HFF-Myc (cell line): Measurements from ENCODE around the gene LACTB.

Experiments used
- DNase-seq: peaks from one replicate; pipeline ENCODE4 v3.0.0-alpha.2; 2011; ENCODE audit warnings: low read depth; ENCODE audit errors: extremely low read depth
- H3K4me3 ChIP-seq: replicated peaks from 2 replicates; pipeline ENCODE4 v1.5.1; 2011; ENCODE audit warnings: low read depth, mild to moderate bottlenecking, control low read depth, low read length
- TF ChIP-seq, protein P1 (sequence below): IDR thresholded peaks from 2 replicates; pipeline ENCODE4 v1.5.1; 2012; ENCODE audit warnings: mild to moderate bottlenecking, low read depth, low read length, control low read depth; ENCODE audit errors: missing control alignments

LACTB gene

DNA sequence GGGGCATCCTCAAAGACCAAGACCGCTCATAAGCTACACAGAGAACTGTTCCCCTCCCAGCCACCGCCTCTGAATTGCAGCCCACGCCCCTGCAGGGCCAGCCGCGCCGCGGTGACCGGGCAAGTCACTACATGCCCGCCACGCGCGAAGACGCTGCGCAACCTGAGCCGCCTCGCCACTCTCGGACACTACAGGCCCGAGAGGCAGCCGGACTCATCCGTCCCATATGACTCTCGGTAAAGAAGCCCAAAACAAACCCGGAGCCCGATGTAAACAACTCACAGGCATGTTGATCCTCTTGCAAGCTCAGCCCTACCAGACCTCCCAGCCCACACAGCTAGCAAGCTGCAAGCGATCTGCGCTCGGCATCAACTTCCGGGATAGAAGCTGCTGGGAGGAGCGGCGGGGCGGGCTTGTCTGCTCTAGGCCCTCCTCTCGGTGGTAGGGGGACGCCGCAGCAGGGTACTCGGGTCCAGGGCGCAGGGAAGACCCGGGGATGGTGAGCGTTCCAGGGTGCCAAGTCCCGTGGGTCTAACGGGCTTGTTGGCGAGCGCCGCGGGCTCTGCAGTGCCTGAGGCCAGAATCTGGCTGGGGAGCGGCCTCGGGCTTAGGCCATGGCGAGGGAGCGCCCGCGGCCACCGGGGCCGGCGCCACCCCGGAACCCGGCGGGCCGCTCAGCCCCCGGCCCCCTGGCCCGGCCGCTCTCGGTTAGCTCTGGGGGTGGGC is 35.6 kb downstream of the LACTB start, which contains the start of gene RPS27L:
RPS27L (minus strand) TSS at position 360 of the 726 bp plus-strand sequence; CDS start at position 288, 72 bp downstream.
- peak; percentile 79 for DNase-seq
- TF ChIP-seq, protein P1, sequence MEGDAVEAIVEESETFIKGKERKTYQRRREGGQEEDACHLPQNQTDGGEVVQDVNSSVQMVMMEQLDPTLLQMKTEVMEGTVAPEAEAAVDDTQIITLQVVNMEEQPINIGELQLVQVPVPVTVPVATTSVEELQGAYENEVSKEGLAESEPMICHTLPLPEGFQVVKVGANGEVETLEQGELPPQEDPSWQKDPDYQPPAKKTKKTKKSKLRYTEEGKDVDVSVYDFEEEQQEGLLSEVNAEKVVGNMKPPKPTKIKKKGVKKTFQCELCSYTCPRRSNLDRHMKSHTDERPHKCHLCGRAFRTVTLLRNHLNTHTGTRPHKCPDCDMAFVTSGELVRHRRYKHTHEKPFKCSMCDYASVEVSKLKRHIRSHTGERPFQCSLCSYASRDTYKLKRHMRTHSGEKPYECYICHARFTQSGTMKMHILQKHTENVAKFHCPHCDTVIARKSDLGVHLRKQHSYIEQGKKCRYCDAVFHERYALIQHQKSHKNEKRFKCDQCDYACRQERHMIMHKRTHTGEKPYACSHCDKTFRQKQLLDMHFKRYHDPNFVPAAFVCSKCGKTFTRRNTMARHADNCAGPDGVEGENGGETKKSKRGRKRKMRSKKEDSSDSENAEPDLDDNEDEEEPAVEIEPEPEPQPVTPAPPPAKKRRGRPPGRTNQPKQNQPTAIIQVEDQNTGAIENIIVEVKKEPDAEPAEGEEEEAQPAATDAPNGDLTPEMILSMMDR = no peak
- peak within 1 kb of the TSS; percentile 82 for H3K4me3 ChIP-seq

DNA sequence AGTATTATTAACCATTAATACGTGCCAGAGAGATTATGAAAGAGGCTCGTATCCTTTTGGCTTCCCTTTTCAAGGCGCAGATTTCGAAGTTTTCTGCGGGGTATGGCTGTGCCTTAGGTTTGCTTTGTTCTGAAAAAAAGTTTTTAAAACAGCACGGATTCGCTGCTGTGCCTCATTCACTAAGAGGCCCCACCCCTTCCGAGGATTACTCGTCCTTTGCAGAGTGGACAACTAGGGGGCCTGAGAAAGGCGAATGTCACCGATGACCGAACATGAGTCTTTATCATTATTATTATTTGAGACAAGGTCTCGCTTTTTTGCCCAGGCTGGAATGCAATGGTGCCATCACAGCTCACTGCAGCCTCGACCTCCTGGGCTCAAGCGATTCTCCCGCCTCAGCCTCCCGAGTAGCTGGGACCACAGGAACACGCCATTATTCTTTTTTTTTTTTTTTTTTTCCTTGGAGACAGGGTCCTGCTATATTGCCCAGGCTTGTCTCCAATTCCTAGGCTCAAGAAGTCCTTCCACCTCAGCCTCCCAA is 36.3 kb downstream of the LACTB start:
- TF ChIP-seq, protein P1 = peak; percentile 17
- peak overlapping the region; percentile 82 for H3K4me3 ChIP-seq
- DNase-seq = no peak

DNA sequence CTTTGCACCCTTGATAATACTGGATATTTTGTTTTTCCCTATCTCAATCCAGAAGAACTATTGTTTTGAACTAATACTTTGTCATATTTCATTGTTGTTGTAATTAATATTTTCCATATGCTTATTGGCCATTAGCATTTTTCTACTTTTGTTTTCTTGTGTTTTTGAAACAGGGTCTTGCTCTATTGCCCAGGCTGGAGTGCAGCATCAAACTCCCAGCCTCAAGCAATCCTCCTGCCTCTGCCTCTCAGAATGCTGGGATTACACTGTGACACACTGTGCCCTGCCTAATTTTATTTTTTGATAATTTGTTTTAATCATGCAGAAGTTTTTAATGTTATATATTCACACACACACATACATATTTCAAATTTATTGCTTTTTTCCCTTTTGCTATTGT is 39.0 kb downstream of the LACTB start:
- no peak for DNase-seq
- TF ChIP-seq, protein P1 = no peak
- no peak overlapping the region for H3K4me3 ChIP-seq

DNA sequence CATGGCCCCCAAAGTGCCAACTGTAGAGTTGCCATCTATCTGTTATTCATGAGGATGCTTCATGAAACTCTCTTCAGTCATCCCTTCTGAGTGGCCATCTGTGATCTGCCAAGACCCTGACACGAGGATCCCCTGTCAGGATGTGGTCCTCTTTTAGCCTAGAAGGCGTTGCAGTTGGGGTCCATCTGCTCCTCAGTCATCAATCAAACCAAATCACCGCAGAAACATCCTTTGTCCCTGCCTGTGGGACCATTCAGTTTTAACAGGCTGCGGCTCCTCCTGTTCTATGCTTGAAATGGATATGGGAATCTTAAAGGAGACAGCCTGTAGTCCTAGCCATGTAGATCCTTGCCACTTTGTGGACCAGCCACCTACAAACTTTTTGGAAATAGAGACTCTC is 41.6 kb downstream of the LACTB start:
- DNase-seq = no peak
- TF ChIP-seq, protein P1 = no peak
- no peak overlapping the region for H3K4me3 ChIP-seq

DNA sequence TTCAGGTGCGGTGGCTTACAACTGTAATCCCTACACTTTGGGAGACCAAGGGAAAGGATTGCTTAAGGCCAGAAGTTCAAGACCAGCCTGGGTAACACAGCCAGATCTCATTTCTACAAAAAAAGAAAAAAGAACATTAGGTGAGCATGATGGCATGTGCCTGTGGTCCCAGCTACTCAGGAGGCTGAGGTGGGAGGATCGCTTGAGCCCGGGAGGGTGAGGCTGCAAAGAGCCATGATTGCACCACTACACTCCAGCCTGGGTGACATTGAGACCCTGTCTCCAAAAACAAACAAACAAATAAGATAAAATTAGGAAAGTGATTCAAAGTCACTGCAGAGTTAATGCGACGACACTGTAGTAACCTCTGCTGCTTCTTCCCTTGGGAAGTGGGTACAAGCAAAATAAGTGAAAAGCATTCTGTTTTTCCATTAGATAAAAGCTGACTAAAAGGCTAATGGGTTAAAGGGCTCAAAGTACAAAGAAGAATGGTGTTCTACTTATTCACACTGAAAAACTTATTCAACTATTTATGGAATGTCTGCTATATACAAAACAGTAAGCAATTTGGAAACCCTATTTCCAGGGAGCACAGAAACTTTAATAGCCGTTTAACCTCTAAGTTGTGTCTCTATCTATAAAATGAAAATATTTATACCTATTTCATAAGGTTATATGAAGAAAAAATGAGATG is 43.7 kb downstream of the LACTB start:
- H3K4me3 ChIP-seq = no peak overlapping the region
- no peak for DNase-seq
- TF ChIP-seq, protein P1 = no peak

DNA sequence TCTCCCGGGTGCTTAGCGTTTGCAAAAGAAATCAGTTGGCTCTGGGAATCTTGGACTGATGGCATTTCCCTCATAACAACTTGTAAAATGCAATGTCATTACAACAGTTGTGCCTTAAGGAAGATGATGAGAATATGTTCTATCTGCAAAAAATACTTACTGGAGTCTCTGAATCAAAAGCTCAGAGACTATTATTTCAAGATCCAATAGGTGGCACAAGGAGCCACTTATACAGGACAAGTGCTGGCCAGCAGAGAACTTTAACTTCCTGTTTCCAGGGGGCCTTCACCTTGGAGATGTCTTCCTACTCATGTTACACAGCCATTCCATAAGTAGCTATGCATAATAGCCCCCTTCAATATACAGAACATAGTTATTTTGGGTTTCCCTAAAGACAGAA is 44.6 kb downstream of the LACTB start:
- TF ChIP-seq, protein P1 = no peak
- H3K4me3 ChIP-seq = no peak overlapping the region
- DNase-seq = no peak
